ENCODE results near the gene PKD2L2. TPM values are rescaled to one million over a fixed set of nuclear protein-coding genes. Genes with fewer than 3 reads are reported as not detected.

PKD2L2 gene
- not detected in 2 replicates for total RNA-seq (2013; cell fraction: nucleolus; rRNA removed)
- 0.11 and 0.17 TPM in 2 replicates for total RNA-seq (2014; rRNA removed)
- not detected in 2 replicates for total RNA-seq (2014; rRNA removed; fragmentation: Illumina TruSeq; extraction: Trizol)
- total RNA-seq (2021) = 0.36 TPM in 1 of 2 replicates, not detected in the other
- polyA plus RNA-seq (2011; ENCODE audit: low read depth) = not detected
- polyA plus RNA-seq (2011; rRNA removed) = 0.06 TPM in 1 of 2 replicates, not detected in the other
- polyA plus RNA-seq (2011; cell fraction: cytosol; rRNA removed) = 0.07 and 0.08 TPM in 2 replicates
- not detected in 2 replicates for polyA plus RNA-seq (2011; cell fraction: nucleus; rRNA removed)
- polyA plus RNA-seq (2012) = 0.13 and 0.15 TPM in 2 replicates
- polyA plus RNA-seq (2014; fragmentation: Illumina TruSeq; extraction: Trizol) = not detected in 2 replicates
- polyA plus RNA-seq (2014; fragmentation: Nextera tagmentation; extraction: Ambion mirVana) = under 1 TPM; 0.11 to 0.16 TPM
- polyA plus RNA-seq (2014; rRNA removed) = 0.09 TPM in 1 of 2 replicates, not detected in the other
- polyA plus RNA-seq (2016; fragmentation: Nextera tagmentation; extraction: Ambion mirVana) = under 1 TPM; 0.74 to 0.86 TPM
- 0.37 TPM in 1 of 2 replicates, not detected in the other for polyA minus RNA-seq (2011; rRNA and poly(A)+ RNA removed)
- not detected in 2 replicates for polyA minus RNA-seq (2011; cell fraction: cytosol; rRNA and poly(A)+ RNA removed)
- polyA minus RNA-seq (2011; cell fraction: nucleus; rRNA and poly(A)+ RNA removed) = 0.38 TPM in 1 of 2 replicates, not detected in the other
- percentile 30 among the genes with signal in this experiment for Bru-seq, nascent RNA
- BruChase-seq, experiment 1, labeled RNA remaining after a 6-hour chase = percentile 9 among the genes with signal in this experiment
- BruChase-seq, experiment 2, labeled RNA remaining after a 2-hour chase = percentile 12 among the genes with signal in this experiment
- long read RNA-seq, experiment 1 = 0 reads
- long read RNA-seq, experiment 2, partial matches to known transcripts = 0 of 6 reads
- long read RNA-seq, experiment 2, other reads (novel, unspliced or antisense) = 6 of 6 reads

GRCh38 chr5:137888863-137889759 lies at the start of gene PKD2L2:
Gene PKD2L2 (plus strand): TSS chr5:137889457. CDS start chr5:137889492, 35 bp downstream.
- Histone ChIP-seq H3K9ac (ENCODE audit: control insufficient read depth, insufficient read depth, low read length) (peak within 1 kb of the TSS; percentile 75), H3K27ac (ENCODE audit: control insufficient read depth, insufficient read depth) (peak within 1 kb of the TSS; percentile 84), H3K9me3 (replicated peaks; ENCODE audit: control insufficient read depth, insufficient read depth, low read length) (no peaks in the 10 kb centered on the region), H3K27me3 (replicated peaks in 1 of 2; ENCODE audit: control insufficient read depth in 2 of 2, insufficient read depth in 2 of 2, low read length in 1 of 2) (no peaks in the 10 kb centered on the region), H3K36me3 (ENCODE audit: control insufficient read depth in 2 of 2, insufficient read depth in 2 of 2, low read length in 1 of 2) (no peaks in the 10 kb centered on the region), H4K20me1 (ENCODE audit: control insufficient read depth, insufficient read depth) (no peaks in the 10 kb centered on the region), H3K4me2 (ENCODE audit: control insufficient read depth, insufficient read depth) (peak within 1 kb of the TSS; percentile 79), H3K4me1 (ENCODE audit: control insufficient read depth, insufficient read depth, low read length) (no peaks in the 10 kb centered on the region), H3K4me3 (peak within 1 kb of the TSS; percentile 79), H2AFZ (ENCODE audit: control insufficient read depth, low read depth, low read length) (peak within 1 kb of the TSS; percentile 94), H3K79me2 (ENCODE audit: control insufficient read depth, insufficient read depth, low read length) (peaks cover 15% of the 10 kb centered on the region)
- ATAC-seq (peak; percentile 99), FAIRE-seq (no peak), DNase-seq (ENCODE audit: low read depth, low spot score) (peak; percentile 75)
- ChIA-PET CTCF (interaction anchor here (0.6 to 5.6 kb wide), 26 partner anchors 8 to 464 kb away, joined by 3 to 85 read pairs (median 6); partner anchors contain the start of genes FAM13B, KDM3B and KIF20A), POLR2A (interaction anchor here (0.5 to 4.9 kb wide), 26 partner anchors 9 to 443 kb away, joined by 3 to 26 read pairs (median 4); partner anchors contain the start of gene HNRNPA0), RAD21 (ENCODE audit: unreplicated experiment) (interaction anchor here (0.6 to 5.5 kb wide), 24 partner anchors 9 to 1415 kb away, joined by 3 to 47 read pairs (median 6); partner anchors contain the start of gene FAM13B), SMC1A (ENCODE audit: uncharacterized antibody, unreplicated experiment) (interaction anchor here (0.6 to 5.4 kb wide), 30 partner anchors 9 to 223 kb away, joined by 3 to 46 read pairs (median 6); partner anchors contain the start of gene FAM13B)
- intact Hi-C loops (cut with micrococcal nuclease; ENCODE audit: unreplicated experiment) = loop anchor here (1.0 to 5.0 kb wide), 5 partner anchors 32 to 143 kb away; partner anchors contain the start of genes FAM13B and HNRNPA0
- 1% methylated on average over 59 of the region's 59 CpGs for WGBS (ENCODE audit: insufficient coverage, insufficient replicate concordance, low lambda C conversion rate, missing lambda C conversion rate)
- in situ Hi-C loops (cut with MboI) = no loop called here
- TSS peak; percentile 91 for BruUV-seq (replicated peaks)
- TF ChIP-seq PBX3 (IDR thresholded peaks at IDR 0.05; ENCODE audit: insufficient replicate concordance, low read depth, low read length) (no peak), EZH2 (IDR thresholded peaks at IDR 0.05; ENCODE audit: borderline replicate concordance, control insufficient read depth, low read depth, low read length) (no peak), POU2F2 (IDR thresholded peaks at IDR 0.05; ENCODE audit: borderline replicate concordance, low read depth, low read length) (peak; percentile 63; the same call in 1 of the 3 replicates), HDAC2 (IDR thresholded peaks at IDR 0.05) (no peak), HCFC1 (IDR thresholded peaks at IDR 0.05; ENCODE audit: low read length) (0 out of 2 replicates have a peak, but pooled peaks have one; percentile 35), ZNF687 (IDR thresholded peaks at IDR 0.05) (peak; percentile 77), IRF3 (IDR thresholded peaks at IDR 0.05) (no peak), SIX5 (IDR thresholded peaks at IDR 0.05; ENCODE audit: low read depth, low read length, severe bottlenecking) (no peak), SMAD1 (IDR thresholded peaks at IDR 0.05; ENCODE audit: low read depth, partially characterized antibody) (no peak), RUNX3 (IDR thresholded peaks at IDR 0.05; ENCODE audit: low read length) (no peak; the same call in none of the 2 replicates), SIN3A (IDR thresholded peaks at IDR 0.05; ENCODE audit: low read depth, low read length) (0 out of 2 replicates have a peak, but pooled peaks have one; percentile 46)
